OCI-LY3 (cell line): ENCODE measurements around the gene LUC7L3.

ENCODE experiments used
- H2AFZ ChIP-seq: fragments of 200-600, 300-600 bp; shearing (Covaris generic); 2 replicates; pipeline ENCODE4 v1.6.0; 2014; ENCODE audit warnings: antibody characterized with exemption, low read depth, low read length
- H3K27ac ChIP-seq: fragments of 200-600, 300-600 bp; sonication (generic); 2 replicates; pipeline ENCODE4 v1.5.1; 2014; ENCODE audit warnings: mild to moderate bottlenecking, low read length, moderate library complexity, mixed read lengths
- H3K27me3 ChIP-seq: fragments of 200-600, 300-600 bp; sonication (generic); 2 replicates; pipeline ENCODE4 v1.6.1; 2014; ENCODE audit warnings: low read depth, low read length, mixed read lengths
- H3K36me3 ChIP-seq: fragments of 200-600, 300-600 bp; sonication (generic); replicated peaks from 2 replicates; pipeline ENCODE3; 2014; ENCODE audit warnings: low read depth, low read length, mixed read lengths
- H3K4me1 ChIP-seq: fragments of 300-600, 200-600 bp; sonication (generic); 2 replicates; pipeline ENCODE4 v1.6.1; 2014; ENCODE audit warnings: low read length, mixed read lengths
- H3K4me2 ChIP-seq: fragments of 200-600, 300-600 bp; sonication (generic); 2 replicates; pipeline ENCODE4 v1.6.1; 2014; ENCODE audit warnings: low read length, mixed read lengths
- H3K4me3 ChIP-seq: fragments of 300-600, 200-600 bp; sonication (generic); 2 replicates; pipeline ENCODE4 v1.5.1; 2014; ENCODE audit warnings: antibody characterized with exemption, mild to moderate bottlenecking, low read length, moderate library complexity
- H3K79me2 ChIP-seq: fragments of 300-600, 200-600 bp; shearing (Covaris generic); 2 replicates; pipeline ENCODE4 v1.6.1; 2014; ENCODE audit warnings: mild to moderate bottlenecking, low read length, mixed read lengths
- H3K9ac ChIP-seq: fragments of 300-600, 200-600 bp; shearing (Covaris generic); 2 replicates; pipeline ENCODE4 v1.6.0; 2014; ENCODE audit warnings: mild to moderate bottlenecking, low read length, moderate library complexity
- H3K9me3 ChIP-seq: fragments of 200-600, 300-600 bp; shearing (Covaris generic); 2 replicates; pipeline ENCODE4 v1.6.1; 2014; ENCODE audit warnings: low read length, mixed read lengths; ENCODE audit not compliant: insufficient read depth
- H4K20me1 ChIP-seq: fragments of 200-600, 300-600 bp; sonication (generic); 2 replicates; pipeline ENCODE4 v1.6.1; 2016; ENCODE audit warnings: low read length, mixed read lengths; ENCODE audit not compliant: insufficient read depth
- EZH2phosphoT487 ChIP-seq: fragments of 200-600 bp; shearing (Covaris generic); IDR thresholded peaks from 2 replicates; pipeline ENCODE4 v1.6.1; 2018; ENCODE audit warnings: antibody characterized with exemption, mixed run types, low read depth
- TF ChIP-seq, protein P1 (sequence below): fragments of 200-600, 300-600 bp; sonication (generic); IDR thresholded peaks from 2 replicates; pipeline ENCODE4 v1.5.1; 2014; ENCODE audit warnings: antibody characterized with exemption, low read length, low read depth

Gene LUC7L3

DNA sequence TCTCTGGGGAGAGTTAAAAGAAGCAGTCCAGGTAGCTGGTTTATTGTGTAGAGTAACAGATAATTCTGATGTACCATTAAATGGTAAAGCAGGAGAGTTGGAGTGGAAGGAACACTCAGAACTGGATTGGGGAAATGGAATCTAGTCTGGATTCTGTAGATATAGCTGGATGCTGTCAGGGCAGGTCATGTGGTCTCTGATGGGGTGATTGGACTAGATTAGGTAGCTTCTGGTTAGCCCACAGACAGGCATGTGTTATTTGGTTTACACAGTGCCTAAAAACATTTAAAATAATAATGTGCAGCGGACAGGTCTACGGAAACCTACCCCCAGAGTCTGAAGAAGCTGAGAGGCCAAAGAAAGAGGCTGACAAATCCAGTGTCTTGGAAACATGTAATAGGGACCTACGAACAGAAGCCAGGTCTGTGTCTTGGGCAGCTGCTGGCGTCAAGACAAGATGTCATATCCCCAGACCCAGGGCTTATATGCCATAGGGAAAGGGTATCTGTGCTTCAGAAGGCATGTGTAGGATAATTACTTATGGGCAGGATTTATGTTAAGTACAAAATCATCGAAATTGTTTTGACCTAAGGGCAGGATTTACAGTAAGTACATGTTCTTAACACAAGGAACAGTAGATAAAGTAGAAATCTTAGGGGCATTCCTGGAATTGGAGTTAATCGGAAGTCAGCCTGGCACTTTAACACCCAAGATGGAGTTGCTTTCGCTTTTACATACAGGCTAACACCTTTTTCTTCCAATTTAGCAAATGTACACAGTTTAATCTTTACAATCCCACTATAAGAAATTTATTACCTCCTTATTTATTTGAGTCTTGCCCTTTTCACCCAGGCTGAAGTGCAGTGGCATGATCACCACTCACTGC, 12.4 kb downstream of the LUC7L3 start:
- Histone ChIP-seq H4K20me1 (peaks cover 90% of the 10 kb centered on the region), H3K4me1 (peaks cover 16% of the 10 kb centered on the region; the same call in 1 of the 2 replicates), H3K36me3 (peaks cover 12% of the 10 kb centered on the region), H3K9ac (no peak overlapping the region), H3K27ac (no peak overlapping the region), H3K79me2 (peaks cover 100% of the 10 kb centered on the region), H3K27me3 (no peaks in the 10 kb centered on the region), H3K4me3 (no peak overlapping the region), H2AFZ (no peak overlapping the region), H3K9me3 (no peaks in the 10 kb centered on the region), H3K4me2 (no peak overlapping the region)
- TF ChIP-seq, protein P1, sequence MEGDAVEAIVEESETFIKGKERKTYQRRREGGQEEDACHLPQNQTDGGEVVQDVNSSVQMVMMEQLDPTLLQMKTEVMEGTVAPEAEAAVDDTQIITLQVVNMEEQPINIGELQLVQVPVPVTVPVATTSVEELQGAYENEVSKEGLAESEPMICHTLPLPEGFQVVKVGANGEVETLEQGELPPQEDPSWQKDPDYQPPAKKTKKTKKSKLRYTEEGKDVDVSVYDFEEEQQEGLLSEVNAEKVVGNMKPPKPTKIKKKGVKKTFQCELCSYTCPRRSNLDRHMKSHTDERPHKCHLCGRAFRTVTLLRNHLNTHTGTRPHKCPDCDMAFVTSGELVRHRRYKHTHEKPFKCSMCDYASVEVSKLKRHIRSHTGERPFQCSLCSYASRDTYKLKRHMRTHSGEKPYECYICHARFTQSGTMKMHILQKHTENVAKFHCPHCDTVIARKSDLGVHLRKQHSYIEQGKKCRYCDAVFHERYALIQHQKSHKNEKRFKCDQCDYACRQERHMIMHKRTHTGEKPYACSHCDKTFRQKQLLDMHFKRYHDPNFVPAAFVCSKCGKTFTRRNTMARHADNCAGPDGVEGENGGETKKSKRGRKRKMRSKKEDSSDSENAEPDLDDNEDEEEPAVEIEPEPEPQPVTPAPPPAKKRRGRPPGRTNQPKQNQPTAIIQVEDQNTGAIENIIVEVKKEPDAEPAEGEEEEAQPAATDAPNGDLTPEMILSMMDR, result no peak
- TF ChIP-seq EZH2phosphoT487, result no peak

DNA sequence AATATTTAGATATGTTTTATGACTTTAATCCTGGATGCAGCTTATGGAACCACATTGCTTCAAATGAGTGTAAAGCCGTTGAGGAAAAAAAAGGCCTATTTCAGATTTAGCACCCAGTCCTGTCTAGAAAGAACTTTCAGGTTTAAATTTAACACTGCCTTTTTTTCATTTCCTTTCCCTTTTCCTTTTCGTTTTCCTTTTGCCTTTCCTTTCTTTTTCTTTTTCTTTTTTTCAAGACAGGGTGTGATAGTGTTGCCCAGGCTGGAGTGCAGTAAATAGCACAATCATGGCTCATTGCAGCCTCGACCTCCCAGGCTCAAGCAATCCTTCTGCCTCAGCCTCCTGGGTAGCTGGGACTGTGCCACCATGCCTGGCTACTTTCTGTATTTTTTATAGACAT, 15.9 kb downstream of the LUC7L3 start:
- no peak overlapping the region for H3K27ac ChIP-seq
- H3K36me3 ChIP-seq, result peaks cover 37% of the 10 kb centered on the region
- H3K79me2 ChIP-seq, result peaks cover 100% of the 10 kb centered on the region
- H3K9ac ChIP-seq, result no peak overlapping the region
- peaks cover 16% of the 10 kb centered on the region; the same call in 1 of the 2 replicates for H3K4me1 ChIP-seq
- H3K4me3 ChIP-seq, result no peak overlapping the region
- no peak overlapping the region for H2AFZ ChIP-seq
- peaks cover 90% of the 10 kb centered on the region for H4K20me1 ChIP-seq
- no peak for TF ChIP-seq EZH2phosphoT487
- TF ChIP-seq, protein P1, result no peak
- no peak overlapping the region for H3K4me2 ChIP-seq
- H3K27me3 ChIP-seq, result no peaks in the 10 kb centered on the region
- H3K9me3 ChIP-seq, result no peaks in the 10 kb centered on the region

DNA sequence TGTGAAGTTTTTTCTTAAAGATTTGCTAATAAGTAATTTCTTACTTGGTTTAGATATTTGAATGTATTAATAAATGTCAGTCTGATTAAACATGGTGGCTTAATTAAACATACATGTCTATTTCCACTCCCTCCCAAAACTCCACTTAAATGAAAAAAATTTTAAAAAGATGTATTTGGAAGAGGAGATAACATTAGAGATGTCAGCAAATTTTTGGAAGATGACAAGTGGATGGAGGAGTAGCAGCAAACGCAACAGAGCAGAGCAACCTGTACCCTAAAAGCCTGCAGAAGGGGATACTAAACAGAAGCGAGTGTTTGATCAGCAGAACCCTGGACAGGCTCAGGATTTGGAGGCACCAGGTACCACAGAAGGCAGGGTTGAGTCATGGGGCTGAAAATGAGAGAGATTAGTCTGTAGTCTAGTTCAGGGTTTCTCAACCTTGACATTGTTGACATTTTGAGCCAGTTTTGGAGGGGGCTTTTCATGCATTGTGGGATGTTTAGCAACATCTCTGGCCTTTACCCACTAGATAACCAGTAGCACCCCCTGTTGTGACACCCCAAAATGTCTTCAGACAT, 17.8 kb downstream of the LUC7L3 start:
- peaks cover 95% of the 10 kb centered on the region for H3K79me2 ChIP-seq
- H2AFZ ChIP-seq, result no peak overlapping the region
- H3K4me1 ChIP-seq, result peaks cover 7% of the 10 kb centered on the region; the same call in 1 of the 2 replicates
- H3K9me3 ChIP-seq, result no peaks in the 10 kb centered on the region
- no peaks in the 10 kb centered on the region for H3K27me3 ChIP-seq
- TF ChIP-seq, protein P1, result no peak
- no peak for TF ChIP-seq EZH2phosphoT487
- peaks cover 71% of the 10 kb centered on the region for H4K20me1 ChIP-seq
- no peak overlapping the region for H3K4me2 ChIP-seq
- peaks cover 51% of the 10 kb centered on the region for H3K36me3 ChIP-seq
- no peak overlapping the region for H3K27ac ChIP-seq
- H3K9ac ChIP-seq, result no peak overlapping the region
- no peak overlapping the region for H3K4me3 ChIP-seq

DNA sequence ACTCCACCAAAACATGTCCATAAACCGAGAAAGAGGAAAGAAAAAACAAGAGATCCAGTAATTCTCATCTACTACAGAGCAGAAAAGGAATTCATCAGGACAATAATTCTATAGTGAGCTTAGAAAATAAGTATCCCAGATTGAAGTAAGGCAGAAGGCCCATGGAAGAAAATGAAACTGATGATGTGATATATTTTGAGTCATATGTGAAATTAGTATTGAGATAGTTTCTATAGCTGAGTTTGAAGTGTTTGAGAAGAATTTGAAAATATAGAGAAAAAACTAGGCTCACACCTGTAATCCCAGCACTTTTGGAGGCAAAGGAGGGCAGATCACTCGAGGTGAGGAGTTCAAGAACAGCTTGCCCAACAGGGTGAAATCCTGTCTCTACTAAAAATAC, 19.7 kb downstream of the LUC7L3 start:
- Histone ChIP-seq H3K4me1 (no peaks in the 10 kb centered on the region), H4K20me1 (peaks cover 59% of the 10 kb centered on the region), H3K9ac (no peak overlapping the region), H2AFZ (no peak overlapping the region), H3K9me3 (no peaks in the 10 kb centered on the region), H3K4me3 (no peak overlapping the region), H3K79me2 (peaks cover 76% of the 10 kb centered on the region), H3K27me3 (no peaks in the 10 kb centered on the region), H3K36me3 (peaks cover 59% of the 10 kb centered on the region), H3K27ac (no peak overlapping the region), H3K4me2 (no peak overlapping the region)
- TF ChIP-seq, protein P1, result no peak
- no peak for TF ChIP-seq EZH2phosphoT487
